CD8-positive, alpha-beta T cell (primary cell): ENCODE data around the gene NAPG. TPM values are rescaled to one million over a fixed set of nuclear protein-coding genes. Genes with fewer than 3 reads are reported as not detected.

Source experiments
- total RNA-seq, 46 experiments: library from RNA in 2 of 46; stranded (reverse) in 2 of 46; gene quantifications; one replicate each; pipeline ENCODE4 v1.2.3 and lab custom pipeline; 2021 to 2026

NAPG gene
- total RNA-seq, 2 experiments from 2014 or later, result 33.2 to 35.8 TPM

Other genes starting within 250 kb of the NAPG start
- gene APCDD1, start 71.4 kb upstream of the NAPG start, total RNA-seq, result not detected